Retinal pigment epithelial cell (primary cell): ENCODE results near the gene RFTN1.

ENCODE experiments used
- DNase-seq: peaks from one replicate; pipeline ENCODE4 v3.0.0-alpha.2; 2010; ENCODE audit warnings: low read depth
- H3K4me3 ChIP-seq: 2 replicates; pipeline ENCODE4 v1.5.1; 2011; ENCODE audit warnings: mild to moderate bottlenecking, low read length, control low read depth, moderate library complexity
- CTCF ChIP-seq: conservative IDR thresholded peaks from 2 replicates; pipeline ENCODE4 v1.5.1; 2011; ENCODE audit warnings: low read depth, low read length, control low read depth, inconsistent platforms

The RFTN1 gene

GRCh38 chr3:16401273-16401672, 112.2 kb downstream of the RFTN1 start:
- DNase-seq: no peak

GRCh38 chr3:16400106-16400931, 113.2 kb downstream of the RFTN1 start:
- no peak overlapping the region for H3K4me3 ChIP-seq
- no peak for TF ChIP-seq CTCF
- DNase-seq: no peak

More at GRCh38 chr3:16401273-16401672, 112.2 kb downstream of the RFTN1 start:
- no peak for TF ChIP-seq CTCF
- H3K4me3 ChIP-seq: no peak overlapping the region

GRCh38 chr3:16399473-16399872, 114.0 kb downstream of the RFTN1 start:
- H3K4me3 ChIP-seq: no peak overlapping the region
- no peak for DNase-seq
- TF ChIP-seq CTCF: no peak

- no peak for DNase-seq
- H3K4me3 ChIP-seq: no peak overlapping the region
- no peak for TF ChIP-seq CTCF
These were observed 114.9 kb downstream of the RFTN1 start for GRCh38 chr3:16398648-16399047.

- no peak overlapping the region for H3K4me3 ChIP-seq
- no peak for DNase-seq
- no peak for TF ChIP-seq CTCF
These were observed 117.3 kb downstream of the RFTN1 start for GRCh38 chr3:16396202-16396601.

GRCh38 chr3:16395212-16395611, 118.3 kb downstream of the RFTN1 start:
- no peak overlapping the region for H3K4me3 ChIP-seq
- no peak for DNase-seq
- no peak for TF ChIP-seq CTCF

GRCh38 chr3:16394639-16395038, 118.9 kb downstream of the RFTN1 start:
- no peak overlapping the region for H3K4me3 ChIP-seq
- no peak for DNase-seq
- no peak for TF ChIP-seq CTCF
